GM23338 (cell line): ENCODE measurements around the gene SELENOF.

Experiments used
- CREB1 ChIP-seq: fragments of 250-450 bp; sonication (Bioruptor Pico); IDR thresholded peaks from 2 replicates; pipeline ENCODE4 v1.5.0; 2020; ENCODE audit warnings: low read depth, mild to moderate bottlenecking, moderate library complexity
- EZH2 ChIP-seq: fragments of 200-600 bp; sonication (generic); IDR thresholded peaks from one replicate; pipeline ENCODE4 v1.8.0; 2017; ENCODE audit warnings: antibody characterized with exemption, mild to moderate bottlenecking, low read depth; ENCODE audit not compliant: unreplicated experiment
- EZH2phosphoT487 ChIP-seq: fragments of 200-600 bp; sonication (generic); IDR thresholded peaks from one replicate; pipeline ENCODE4 v1.8.1; 2018; ENCODE audit warnings: antibody characterized with exemption; ENCODE audit not compliant: unreplicated experiment
- JUNB ChIP-seq: IDR thresholded peaks from one replicate; pipeline ENCODE4 v1.6.1; 2016; ENCODE audit warnings: antibody characterized with exemption; ENCODE audit not compliant: unreplicated experiment
- POLR2AphosphoS5 ChIP-seq: IDR thresholded peaks from 2 replicates; pipeline ENCODE4 v1.6.1; 2016; ENCODE audit warnings: antibody characterized with exemption, low read depth
- TF ChIP-seq, protein P1 (sequence below), 2 experiments: fragments of 200-600 bp in 1 of 2; sonication (generic) in 1 of 2; conservative IDR thresholded peaks; 2 replicates each; pipeline versions ENCODE4 v1.5.1 to v1.6.1; 2016 to 2017; ENCODE audit warnings: antibody characterized with exemption in 2 of 2, low read depth in 2 of 2, mild to moderate bottlenecking in 2 of 2, moderate library complexity in 1 of 2
- TF ChIP-seq, protein P2 (sequence below): IDR thresholded peaks from 2 replicates; pipeline ENCODE4 v1.6.1; 2016; ENCODE audit warnings: antibody characterized with exemption

DNA sequence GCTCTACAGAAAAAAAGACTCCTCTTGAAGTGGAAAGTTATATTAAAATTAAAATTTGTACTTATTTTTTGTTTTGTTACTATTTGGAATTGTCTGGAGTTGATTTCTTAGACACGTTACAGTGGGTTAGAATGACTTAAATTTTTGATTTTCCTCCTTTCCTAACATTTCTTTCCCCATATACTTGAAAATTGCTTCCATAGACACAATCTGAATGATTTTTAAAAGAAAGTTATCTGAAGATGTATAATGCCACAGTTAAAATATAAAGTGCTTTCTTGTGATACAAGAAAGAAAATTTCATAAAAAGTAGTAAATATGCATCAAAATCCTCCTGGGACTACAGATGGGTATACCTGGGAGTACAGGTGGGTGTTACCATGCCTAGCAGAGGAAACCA is 2.8 kb upstream of the SELENOF start:
- TF ChIP-seq, protein P1, sequence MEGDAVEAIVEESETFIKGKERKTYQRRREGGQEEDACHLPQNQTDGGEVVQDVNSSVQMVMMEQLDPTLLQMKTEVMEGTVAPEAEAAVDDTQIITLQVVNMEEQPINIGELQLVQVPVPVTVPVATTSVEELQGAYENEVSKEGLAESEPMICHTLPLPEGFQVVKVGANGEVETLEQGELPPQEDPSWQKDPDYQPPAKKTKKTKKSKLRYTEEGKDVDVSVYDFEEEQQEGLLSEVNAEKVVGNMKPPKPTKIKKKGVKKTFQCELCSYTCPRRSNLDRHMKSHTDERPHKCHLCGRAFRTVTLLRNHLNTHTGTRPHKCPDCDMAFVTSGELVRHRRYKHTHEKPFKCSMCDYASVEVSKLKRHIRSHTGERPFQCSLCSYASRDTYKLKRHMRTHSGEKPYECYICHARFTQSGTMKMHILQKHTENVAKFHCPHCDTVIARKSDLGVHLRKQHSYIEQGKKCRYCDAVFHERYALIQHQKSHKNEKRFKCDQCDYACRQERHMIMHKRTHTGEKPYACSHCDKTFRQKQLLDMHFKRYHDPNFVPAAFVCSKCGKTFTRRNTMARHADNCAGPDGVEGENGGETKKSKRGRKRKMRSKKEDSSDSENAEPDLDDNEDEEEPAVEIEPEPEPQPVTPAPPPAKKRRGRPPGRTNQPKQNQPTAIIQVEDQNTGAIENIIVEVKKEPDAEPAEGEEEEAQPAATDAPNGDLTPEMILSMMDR (conservative IDR thresholded peaks at IDR 0.05; ENCODE audit: low read depth in 2 of 2): no peak
- TF ChIP-seq EZH2 (no peak), EZH2phosphoT487 (no peak), CREB1 (CRISPR knock-in tag) (no peak), POLR2AphosphoS5 (no peak), JUNB (no peak)
- TF ChIP-seq, protein P2, sequence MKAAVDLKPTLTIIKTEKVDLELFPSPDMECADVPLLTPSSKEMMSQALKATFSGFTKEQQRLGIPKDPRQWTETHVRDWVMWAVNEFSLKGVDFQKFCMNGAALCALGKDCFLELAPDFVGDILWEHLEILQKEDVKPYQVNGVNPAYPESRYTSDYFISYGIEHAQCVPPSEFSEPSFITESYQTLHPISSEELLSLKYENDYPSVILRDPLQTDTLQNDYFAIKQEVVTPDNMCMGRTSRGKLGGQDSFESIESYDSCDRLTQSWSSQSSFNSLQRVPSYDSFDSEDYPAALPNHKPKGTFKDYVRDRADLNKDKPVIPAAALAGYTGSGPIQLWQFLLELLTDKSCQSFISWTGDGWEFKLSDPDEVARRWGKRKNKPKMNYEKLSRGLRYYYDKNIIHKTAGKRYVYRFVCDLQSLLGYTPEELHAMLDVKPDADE: no peak
